Esophagus squamous epithelium (tissue), 4 donors: ENCODE measurements around the gene STK32A.

Experiments used
- CTCF ChIP-seq, 6 experiments: fragments of 450-650 bp in 4 of 6; fragments of 200-600 bp in 2 of 6; sonication (generic) in 2 of 6; IDR thresholded peaks; one replicate each; pipeline ENCODE4 v1.5.1; 2016 to 2019; ENCODE audit warnings: antibody characterized with exemption in 6 of 6, mild to moderate bottlenecking in 4 of 6, moderate library complexity in 4 of 6
- POLR2A ChIP-seq, 4 donors: fragments of 450-650 bp; IDR thresholded peaks; one replicate each; pipeline ENCODE4 v1.6.1; 2017; ENCODE audit warnings: antibody characterized with exemption in 4 of 4, mild to moderate bottlenecking in 4 of 4, moderate library complexity in 3 of 4

DNA sequence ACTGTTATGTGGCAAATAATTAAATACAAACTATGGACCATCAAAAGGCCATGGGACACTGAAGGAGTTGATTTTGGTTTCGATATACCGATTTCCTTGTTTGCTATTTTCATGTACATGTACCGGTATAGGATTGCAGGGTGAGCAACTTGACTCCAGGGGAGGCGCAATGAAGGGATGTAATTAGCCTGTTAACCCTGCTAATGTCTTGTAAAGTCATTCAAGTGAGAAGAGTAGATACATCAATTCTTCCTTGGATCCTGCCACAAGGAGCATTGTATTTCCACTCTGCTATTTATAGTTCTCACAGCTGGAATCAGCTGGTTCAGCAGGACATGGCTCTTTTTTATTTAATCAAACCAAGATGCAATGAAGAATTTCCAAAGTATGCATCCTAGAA is 102.0 kb downstream of the STK32A start:
- TF ChIP-seq CTCF (IDR thresholded peaks at IDR 0.05): no peak
- TF ChIP-seq POLR2A (IDR thresholded peaks at IDR 0.05): no peak
